Measurements from ENCODE around the gene MT1A.
A peak's percentile ranks its signal among the peaks of the same experiment; 100 is the strongest.
"Not testable (repeated sequence)": the region's sequence is repeated elsewhere in the genome, so short reads cannot be mapped to it uniquely, and the experiment has no call there.

Gene MT1A

GRCh38 chr16:56610609-56611111 lies 27.8 kb upstream of the MT1A start:
- DNase-seq: no peak

GRCh38 chr16:56611281-56611833 lies 27.1 kb upstream of the MT1A start:
- peak; percentile 38 for DNase-seq

- no peak for DNase-seq
These were observed 24.8 kb upstream of the MT1A start for GRCh38 chr16:56613706-56614105.

- no peak for DNase-seq
These were observed 23.9 kb upstream of the MT1A start for GRCh38 chr16:56614549-56614991.

GRCh38 chr16:56615353-56615752 lies 23.1 kb upstream of the MT1A start:
- DNase-seq: no peak

- DNase-seq: no peak
These were observed 21.8 kb upstream of the MT1A start for GRCh38 chr16:56616608-56617211.

- peak; percentile 82 for DNase-seq
These were observed 21.0 kb upstream of the MT1A start for GRCh38 chr16:56617212-56618085.

- no peak for DNase-seq
These were observed 20.3 kb upstream of the MT1A start for GRCh38 chr16:56618138-56618537.

- no peak for DNase-seq
These were observed 18.0 kb upstream of the MT1A start for GRCh38 chr16:56620339-56620897.

- not testable (repeated sequence) for DNase-seq
These were observed 16.6 kb upstream of the MT1A start for GRCh38 chr16:56621665-56622445.

GRCh38 chr16:56623184-56623583 lies 15.3 kb upstream of the MT1A start:
- DNase-seq: not testable (repeated sequence)

GRCh38 chr16:56623637-56624036 lies 14.8 kb upstream of the MT1A start:
- no peak for DNase-seq

- DNase-seq: peak; percentile 79
These were observed 13.1 kb upstream of the MT1A start, which contains the start of gene MT1E for GRCh38 chr16:56625140-56625942. Gene MT1E (plus strand): TSS chr16:56625781. CDS start chr16:56625852, 71 bp downstream.

GRCh38 chr16:56625943-56626654 lies 12.4 kb upstream of the MT1A start:
- peak; percentile 68 for DNase-seq

GRCh38 chr16:56626685-56627084 lies 11.8 kb upstream of the MT1A start:
- DNase-seq: no peak

GRCh38 chr16:56628486-56629350 lies 9.7 kb upstream of the MT1A start:
- no peak for DNase-seq

GRCh38 chr16:56629531-56629930 lies 8.9 kb upstream of the MT1A start:
- no peak for DNase-seq

- no peak for DNase-seq
These were observed 8.3 kb upstream of the MT1A start for GRCh38 chr16:56630134-56630533.

GRCh38 chr16:56631197-56631596 lies 7.3 kb upstream of the MT1A start:
- DNase-seq: no peak

GRCh38 chr16:56631832-56632155 lies 6.7 kb upstream of the MT1A start:
- DNase-seq: no peak

Measured in femur (tissue), 1 donor.